ENCODE results near the gene EPYC. TPM values are rescaled to one million over a fixed set of nuclear protein-coding genes. Genes with fewer than 3 reads are reported as not detected.

Gene EPYC
- total and polyA plus RNA-seq, 2 experiments from 2014 or later, result not detected

DNA sequence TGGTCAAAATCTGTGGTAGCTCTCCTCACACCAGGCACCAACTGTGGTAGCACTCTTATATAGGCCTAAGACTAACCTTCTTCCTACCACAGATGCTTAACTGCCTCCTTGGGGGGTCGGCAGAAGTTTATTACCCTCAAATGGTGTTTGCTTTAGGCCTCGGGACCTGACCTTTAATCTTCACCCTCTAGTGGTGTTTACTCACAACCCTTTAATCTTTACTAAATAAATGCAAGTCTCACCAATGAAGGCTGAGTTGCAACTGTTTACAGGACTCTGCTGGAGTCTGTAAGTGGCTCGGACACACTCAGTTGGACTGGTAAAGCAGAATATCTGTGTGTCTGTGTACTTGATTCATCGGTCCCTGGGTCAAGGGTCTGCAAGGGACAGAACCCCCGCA, 79.2 kb downstream of the EPYC start:
- H3K27me3 Mint-ChIP-seq (ENCODE audit: insufficient read depth, low read depth, poor library complexity), result no peaks in the 10 kb centered on the region
- H3K4me2 ChIP-seq, result no peak overlapping the region
- H3K27me3 ChIP-seq (ENCODE audit: insufficient read depth), result no peaks in the 10 kb centered on the region
- H3K36me3 ChIP-seq (ENCODE audit: insufficient read depth), result peaks cover 7% of the 10 kb centered on the region; the same call in 1 of the 2 replicates
- H3K79me2 ChIP-seq (replicated peaks; ENCODE audit: insufficient read depth), result no peaks in the 10 kb centered on the region
- H3K4me3 Mint-ChIP-seq, result no peak overlapping the region
- DNase-seq (ENCODE audit: low spot score) (no peak), ATAC-seq (no peak)
- no peak overlapping the region for H3K27ac Mint-ChIP-seq
- no peak overlapping the region for H3K27ac ChIP-seq (ENCODE audit: low read depth)
- no peaks in the 10 kb centered on the region for H3F3A ChIP-seq (replicated peaks; ENCODE audit: low read depth)
- peaks cover 7% of the 10 kb centered on the region for H3K9me3 Mint-ChIP-seq
- 0 out of 2 replicates have a peak, but pooled peaks cover 5% of the 10 kb centered on the region for H3K9me2 ChIP-seq (ENCODE audit: insufficient read depth)
- H2AFZ ChIP-seq, result no peak overlapping the region
- no peaks in the 10 kb centered on the region for H4K20me1 ChIP-seq (replicated peaks; ENCODE audit: insufficient read depth)
- peaks cover 4% of the 10 kb centered on the region; the same call in 1 of the 3 replicates for H3K36me3 Mint-ChIP-seq (ENCODE audit: low read depth)
- no peaks in the 10 kb centered on the region for H3K4me1 Mint-ChIP-seq
- H3K4me1 ChIP-seq (ENCODE audit: insufficient read depth), result no peaks in the 10 kb centered on the region
- TF ChIP-seq CREB1 (CRISPR knock-in tag; IDR thresholded peaks at IDR 0.05; ENCODE audit: low read depth), result no peak
- H3K4me3 ChIP-seq, result no peak overlapping the region

DNA sequence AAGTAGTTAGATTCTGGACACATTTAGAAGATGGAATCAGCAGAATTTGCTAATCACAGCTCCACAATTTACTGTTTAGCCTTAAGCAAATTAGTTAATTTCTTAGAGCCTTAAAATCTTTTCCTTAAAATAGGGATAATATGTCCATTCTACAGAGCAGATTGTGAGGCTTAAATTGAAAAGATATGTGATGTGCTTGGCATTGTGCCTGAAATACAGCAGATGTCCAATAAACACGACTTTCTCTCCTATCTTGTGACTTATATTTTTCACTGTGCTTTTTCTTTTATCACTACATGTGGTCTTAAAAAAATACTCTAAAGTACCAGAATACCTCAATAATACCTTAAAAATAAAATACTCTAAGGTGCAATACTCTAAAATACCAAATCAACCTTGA, 80.4 kb downstream of the EPYC start:
- H3K4me1 ChIP-seq (ENCODE audit: insufficient read depth), result no peaks in the 10 kb centered on the region
- no peaks in the 10 kb centered on the region for H3K4me1 Mint-ChIP-seq
- H3K4me3 Mint-ChIP-seq, result no peak overlapping the region
- H3K4me2 ChIP-seq, result no peak overlapping the region
- H3K27me3 Mint-ChIP-seq (ENCODE audit: insufficient read depth, low read depth, poor library complexity), result no peaks in the 10 kb centered on the region
- ATAC-seq (no peak), DNase-seq (ENCODE audit: low spot score) (no peak)
- no peak overlapping the region for H3K4me3 ChIP-seq
- peaks cover 6% of the 10 kb centered on the region for H3K9me3 Mint-ChIP-seq
- H2AFZ ChIP-seq, result no peak overlapping the region
- no peaks in the 10 kb centered on the region for H4K20me1 ChIP-seq (replicated peaks; ENCODE audit: insufficient read depth)
- 0 out of 3 replicates have a peak, but pooled peaks cover 3% of the 10 kb centered on the region for H3K36me3 Mint-ChIP-seq (ENCODE audit: low read depth)
- no peak overlapping the region for H3K27ac ChIP-seq (ENCODE audit: low read depth)
- TF ChIP-seq ZNF114 (CRISPR knock-in tag; IDR thresholded peaks at IDR 0.05) (no peak), POLR2AphosphoS5 (IDR thresholded peaks at IDR 0.05; ENCODE audit: low read depth) (no peak), ZNF331 (CRISPR knock-in tag; IDR thresholded peaks at IDR 0.05; ENCODE audit: low read depth) (no peak), STAT1 (IDR thresholded peaks at IDR 0.05; ENCODE audit: unreplicated experiment) (no peak), JUNB (IDR thresholded peaks at IDR 0.05; ENCODE audit: unreplicated experiment) (no peak), NANOG (IDR thresholded peaks at IDR 0.05; ENCODE audit: borderline replicate concordance) (no peak), EZH2 (IDR thresholded peaks at IDR 0.05; ENCODE audit: low read depth, unreplicated experiment) (no peak), EZH2phosphoT487 (IDR thresholded peaks at IDR 0.05; ENCODE audit: unreplicated experiment) (no peak)
- no peak overlapping the region for H3K27ac Mint-ChIP-seq
- H3K9me2 ChIP-seq (ENCODE audit: insufficient read depth), result no peaks in the 10 kb centered on the region
- H3K27me3 ChIP-seq (ENCODE audit: insufficient read depth), result no peaks in the 10 kb centered on the region
- no peaks in the 10 kb centered on the region for H3F3A ChIP-seq (replicated peaks; ENCODE audit: low read depth)
- no peaks in the 10 kb centered on the region for H3K79me2 ChIP-seq (replicated peaks; ENCODE audit: insufficient read depth)
- H3K36me3 ChIP-seq (ENCODE audit: insufficient read depth), result no peaks in the 10 kb centered on the region

DNA sequence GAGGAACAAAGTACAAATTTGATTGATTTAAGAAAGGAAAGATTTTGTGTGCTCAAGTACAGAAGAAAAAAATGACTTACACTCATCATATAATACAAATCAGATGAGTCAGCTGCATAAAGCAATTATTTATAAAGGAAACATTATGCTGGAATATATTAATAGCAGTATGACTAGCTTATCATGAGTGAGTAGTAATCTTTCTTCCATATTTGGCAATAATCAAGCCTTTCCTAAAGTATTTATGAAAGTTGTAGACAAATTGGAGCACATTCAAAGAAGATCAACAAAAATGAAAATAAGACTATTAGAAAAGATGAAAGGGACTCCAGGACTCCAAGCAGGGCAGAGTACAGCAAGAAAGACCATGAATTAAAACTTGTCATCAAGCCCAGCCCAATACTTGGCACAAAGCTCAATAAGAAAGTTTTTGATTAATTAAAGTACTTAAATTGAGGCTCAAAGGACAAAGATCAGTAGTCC, 82.6 kb downstream of the EPYC start:
- Histone ChIP-seq H3K9me2 (ENCODE audit: insufficient read depth) (no peaks in the 10 kb centered on the region), H3K79me2 (replicated peaks; ENCODE audit: insufficient read depth) (no peaks in the 10 kb centered on the region), H4K20me1 (replicated peaks; ENCODE audit: insufficient read depth) (no peaks in the 10 kb centered on the region), H3K4me1 (ENCODE audit: insufficient read depth) (peaks cover 5% of the 10 kb centered on the region; the same call in 1 of the 2 replicates), H3K36me3 (ENCODE audit: insufficient read depth) (no peaks in the 10 kb centered on the region), H3K27ac (ENCODE audit: low read depth) (no peak overlapping the region), H3K27me3 (ENCODE audit: insufficient read depth) (no peaks in the 10 kb centered on the region), H3F3A (replicated peaks; ENCODE audit: low read depth) (no peaks in the 10 kb centered on the region), H3K4me3 (no peak overlapping the region), H2AFZ (no peak overlapping the region), H3K4me2 (no peak overlapping the region)
- Mint-ChIP-seq H3K4me1 (peaks cover 6% of the 10 kb centered on the region; the same call in 2 of the 3 replicates), H3K9me3 (no peaks in the 10 kb centered on the region; the same call in 2 of the 3 replicates), H3K4me3 (no peak overlapping the region), H3K27ac (no peak overlapping the region), H3K36me3 (ENCODE audit: low read depth) (no peaks in the 10 kb centered on the region), H3K27me3 (ENCODE audit: insufficient read depth, low read depth, poor library complexity) (no peaks in the 10 kb centered on the region)
- no peak for ATAC-seq
- no peak for DNase-seq (ENCODE audit: low spot score)
- TF ChIP-seq, protein P1, sequence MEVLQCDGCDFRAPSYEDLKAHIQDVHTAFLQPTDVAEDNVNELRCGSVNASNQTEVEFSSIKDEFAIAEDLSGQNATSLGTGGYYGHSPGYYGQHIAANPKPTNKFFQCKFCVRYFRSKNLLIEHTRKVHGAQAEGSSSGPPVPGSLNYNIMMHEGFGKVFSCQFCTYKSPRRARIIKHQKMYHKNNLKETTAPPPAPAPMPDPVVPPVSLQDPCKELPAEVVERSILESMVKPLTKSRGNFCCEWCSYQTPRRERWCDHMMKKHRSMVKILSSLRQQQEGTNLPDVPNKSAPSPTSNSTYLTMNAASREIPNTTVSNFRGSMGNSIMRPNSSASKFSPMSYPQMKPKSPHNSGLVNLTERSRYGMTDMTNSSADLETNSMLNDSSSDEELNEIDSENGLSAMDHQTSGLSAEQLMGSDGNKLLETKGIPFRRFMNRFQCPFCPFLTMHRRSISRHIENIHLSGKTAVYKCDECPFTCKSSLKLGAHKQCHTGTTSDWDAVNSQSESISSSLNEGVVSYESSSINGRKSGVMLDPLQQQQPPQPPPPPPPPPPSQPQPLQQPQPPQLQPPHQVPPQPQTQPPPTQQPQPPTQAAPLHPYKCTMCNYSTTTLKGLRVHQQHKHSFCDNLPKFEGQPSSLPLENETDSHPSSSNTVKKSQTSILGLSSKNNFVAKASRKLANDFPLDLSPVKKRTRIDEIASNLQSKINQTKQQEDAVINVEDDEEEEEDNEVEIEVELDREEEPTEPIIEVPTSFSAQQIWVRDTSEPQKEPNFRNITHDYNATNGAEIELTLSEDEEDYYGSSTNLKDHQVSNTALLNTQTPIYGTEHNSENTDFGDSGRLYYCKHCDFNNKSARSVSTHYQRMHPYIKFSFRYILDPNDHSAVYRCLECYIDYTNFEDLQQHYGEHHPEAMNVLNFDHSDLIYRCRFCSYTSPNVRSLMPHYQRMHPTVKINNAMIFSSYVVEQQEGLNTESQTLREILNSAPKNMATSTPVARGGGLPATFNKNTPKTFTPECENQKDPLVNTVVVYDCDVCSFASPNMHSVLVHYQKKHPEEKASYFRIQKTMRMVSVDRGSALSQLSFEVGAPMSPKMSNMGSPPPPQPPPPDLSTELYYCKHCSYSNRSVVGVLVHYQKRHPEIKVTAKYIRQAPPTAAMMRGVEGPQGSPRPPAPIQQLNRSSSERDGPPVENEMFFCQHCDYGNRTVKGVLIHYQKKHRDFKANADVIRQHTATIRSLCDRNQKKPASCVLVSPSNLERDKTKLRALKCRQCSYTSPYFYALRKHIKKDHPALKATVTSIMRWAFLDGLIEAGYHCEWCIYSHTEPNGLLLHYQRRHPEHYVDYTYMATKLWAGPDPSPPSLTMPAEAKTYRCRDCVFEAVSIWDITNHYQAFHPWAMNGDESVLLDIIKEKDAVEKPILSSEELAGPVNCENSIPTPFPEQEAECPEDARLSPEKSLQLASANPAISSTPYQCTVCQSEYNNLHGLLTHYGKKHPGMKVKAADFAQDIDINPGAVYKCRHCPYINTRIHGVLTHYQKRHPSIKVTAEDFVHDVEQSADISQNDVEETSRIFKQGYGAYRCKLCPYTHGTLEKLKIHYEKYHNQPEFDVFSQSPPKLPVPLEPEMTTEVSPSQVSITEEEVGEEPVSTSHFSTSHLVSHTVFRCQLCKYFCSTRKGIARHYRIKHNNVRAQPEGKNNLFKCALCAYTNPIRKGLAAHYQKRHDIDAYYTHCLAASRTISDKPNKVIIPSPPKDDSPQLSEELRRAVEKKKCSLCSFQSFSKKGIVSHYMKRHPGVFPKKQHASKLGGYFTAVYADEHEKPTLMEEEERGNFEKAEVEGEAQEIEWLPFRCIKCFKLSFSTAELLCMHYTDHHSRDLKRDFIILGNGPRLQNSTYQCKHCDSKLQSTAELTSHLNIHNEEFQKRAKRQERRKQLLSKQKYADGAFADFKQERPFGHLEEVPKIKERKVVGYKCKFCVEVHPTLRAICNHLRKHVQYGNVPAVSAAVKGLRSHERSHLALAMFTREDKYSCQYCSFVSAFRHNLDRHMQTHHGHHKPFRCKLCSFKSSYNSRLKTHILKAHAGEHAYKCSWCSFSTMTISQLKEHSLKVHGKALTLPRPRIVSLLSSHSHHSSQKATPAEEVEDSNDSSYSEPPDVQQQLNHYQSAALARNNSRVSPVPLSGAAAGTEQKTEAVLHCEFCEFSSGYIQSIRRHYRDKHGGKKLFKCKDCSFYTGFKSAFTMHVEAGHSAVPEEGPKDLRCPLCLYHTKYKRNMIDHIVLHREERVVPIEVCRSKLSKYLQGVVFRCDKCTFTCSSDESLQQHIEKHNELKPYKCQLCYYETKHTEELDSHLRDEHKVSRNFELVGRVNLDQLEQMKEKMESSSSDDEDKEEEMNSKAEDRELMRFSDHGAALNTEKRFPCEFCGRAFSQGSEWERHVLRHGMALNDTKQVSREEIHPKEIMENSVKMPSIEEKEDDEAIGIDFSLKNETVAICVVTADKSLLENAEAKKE (CRISPR knock-in tag; IDR thresholded peaks at IDR 0.05), result no peak
- TF ChIP-seq, protein P2, sequence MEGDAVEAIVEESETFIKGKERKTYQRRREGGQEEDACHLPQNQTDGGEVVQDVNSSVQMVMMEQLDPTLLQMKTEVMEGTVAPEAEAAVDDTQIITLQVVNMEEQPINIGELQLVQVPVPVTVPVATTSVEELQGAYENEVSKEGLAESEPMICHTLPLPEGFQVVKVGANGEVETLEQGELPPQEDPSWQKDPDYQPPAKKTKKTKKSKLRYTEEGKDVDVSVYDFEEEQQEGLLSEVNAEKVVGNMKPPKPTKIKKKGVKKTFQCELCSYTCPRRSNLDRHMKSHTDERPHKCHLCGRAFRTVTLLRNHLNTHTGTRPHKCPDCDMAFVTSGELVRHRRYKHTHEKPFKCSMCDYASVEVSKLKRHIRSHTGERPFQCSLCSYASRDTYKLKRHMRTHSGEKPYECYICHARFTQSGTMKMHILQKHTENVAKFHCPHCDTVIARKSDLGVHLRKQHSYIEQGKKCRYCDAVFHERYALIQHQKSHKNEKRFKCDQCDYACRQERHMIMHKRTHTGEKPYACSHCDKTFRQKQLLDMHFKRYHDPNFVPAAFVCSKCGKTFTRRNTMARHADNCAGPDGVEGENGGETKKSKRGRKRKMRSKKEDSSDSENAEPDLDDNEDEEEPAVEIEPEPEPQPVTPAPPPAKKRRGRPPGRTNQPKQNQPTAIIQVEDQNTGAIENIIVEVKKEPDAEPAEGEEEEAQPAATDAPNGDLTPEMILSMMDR (conservative IDR thresholded peaks at IDR 0.05; ENCODE audit: low read depth in 2 of 2), result no peak
